Measurements from ENCODE around the gene GPR45. TPM values are rescaled to one million over a fixed set of nuclear protein-coding genes. Genes with fewer than 3 reads are reported as not detected.

Gene GPR45
- total RNA-seq, 2 experiments from 2014 or later = not detected

- no peak overlapping the region for H2AFZ ChIP-seq (ENCODE audit: low read length)
Observed at GRCh38 chr2:105291981-105292380, 50.4 kb downstream of the GPR45 start.

More at GRCh38 chr2:105291981-105292380, 50.4 kb downstream of the GPR45 start:
- Histone ChIP-seq H3K4me2 (ENCODE audit: low read length) (no peak overlapping the region), H3K9me3 (ENCODE audit: low read length) (no peaks in the 10 kb centered on the region), H3K79me2 (ENCODE audit: insufficient read depth, low read depth, low read length) (no peaks in the 10 kb centered on the region), H3K9me2 (ENCODE audit: insufficient read depth, low read length) (no peaks in the 10 kb centered on the region), H3K4me1 (ENCODE audit: insufficient read depth, low read length, poor library complexity, severe bottlenecking) (no peaks in the 10 kb centered on the region), H3K36me3 (ENCODE audit: insufficient read depth, low read length) (peaks cover 87% of the 10 kb centered on the region), H4K20me1 (ENCODE audit: insufficient read depth, low read length) (no peaks in the 10 kb centered on the region), H3K27ac (ENCODE audit: low read depth, low read length, poor library complexity, severe bottlenecking) (no peak overlapping the region), H3K4me3 (ENCODE audit: low read depth, low read length, poor library complexity, severe bottlenecking) (no peak overlapping the region)
- DNase-seq (ENCODE audit: low spot score) = no peak
- POLR2A ChIA-PET = no interaction called here
- BruUV-seq (replicated peaks) = TSS peak; percentile 31
- intact Hi-C loops (cut with micrococcal nuclease; ENCODE audit: unreplicated experiment) = no loop called here
- no peak for TF ChIP-seq EZH2phosphoT487 (IDR thresholded peaks at IDR 0.05; ENCODE audit: borderline replicate concordance, low read depth, low read length)
- no peak for TF ChIP-seq CTCF (conservative IDR thresholded peaks at IDR 0.05; ENCODE audit: low read length)
- CTCF ChIA-PET (ENCODE audit: unreplicated experiment) = no interaction called here

Other genes starting within 250 kb of the GPR45 start
- 25.9 and 32.1 TPM in 2 replicates for gene MRPS9, start 203.7 kb upstream of the GPR45 start, total RNA-seq (2014; rRNA removed; shearing (Covaris generic))
- gene MRPS9, start 203.7 kb upstream of the GPR45 start, total RNA-seq (2022) = 41.1 and 42.6 TPM in 2 replicates
- 17.6 and 24.6 TPM in 2 replicates for gene TGFBRAP1, start 88.0 kb downstream of the GPR45 start, total RNA-seq (2014; rRNA removed; shearing (Covaris generic))
- gene TGFBRAP1, start 88.0 kb downstream of the GPR45 start, total RNA-seq (2022) = 20.5 and 22.2 TPM in 2 replicates
- gene C2orf49, start 95.8 kb downstream of the GPR45 start, total RNA-seq (2014; rRNA removed; shearing (Covaris generic)) = 11.8 and 13.1 TPM in 2 replicates
- gene C2orf49, start 95.8 kb downstream of the GPR45 start, total RNA-seq (2022) = 17.0 and 18.3 TPM in 2 replicates
- gene FHL2, start 157.3 kb downstream of the GPR45 start, total RNA-seq (2014; rRNA removed; shearing (Covaris generic)) = not detected in 2 replicates
- 0.26 TPM in 1 of 2 replicates, not detected in the other for gene FHL2, start 157.3 kb downstream of the GPR45 start, total RNA-seq (2022)